Measurements from ENCODE around the gene CERS3.
"Not testable (repeated sequence)": the region's sequence is repeated elsewhere in the genome, so short reads cannot be mapped to it uniquely, and the experiment has no call there.

The CERS3 gene

GRCh38 chr15:100463515-100463914, 65.2 kb downstream of the CERS3 start:
- DNase-seq = no peak

DNA sequence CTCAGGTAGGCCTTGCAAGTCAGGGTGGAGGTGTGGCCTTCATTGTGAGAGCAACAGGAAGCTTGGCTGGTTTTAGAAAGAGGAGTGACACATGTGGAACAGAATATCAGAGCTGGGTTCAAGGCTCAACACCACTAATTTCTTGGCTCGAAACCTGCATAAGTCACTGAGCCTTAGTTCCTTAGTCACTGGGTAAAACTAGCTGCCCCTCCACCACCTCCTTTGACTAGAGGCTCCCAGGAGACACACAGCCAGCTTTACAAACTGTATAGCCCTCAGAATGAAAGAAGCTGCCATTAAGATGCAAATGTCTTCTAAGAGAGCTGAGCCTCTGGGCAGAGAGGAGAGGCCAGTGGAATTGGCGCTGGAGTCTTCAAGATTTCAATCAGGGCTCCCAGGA, 67.7 kb downstream of the CERS3 start:
- no peak for DNase-seq

- DNase-seq = no peak
These were observed 71.5 kb downstream of the CERS3 start for GRCh38 chr15:100457201-100457600.

GRCh38 chr15:100454148-100454547, 74.6 kb downstream of the CERS3 start:
- DNase-seq = no peak

GRCh38 chr15:100448481-100448880, 80.3 kb downstream of the CERS3 start:
- DNase-seq = no peak

- not testable (repeated sequence) for DNase-seq
These were observed 87.7 kb downstream of the CERS3 start for GRCh38 chr15:100441063-100441462.

- DNase-seq = peak; percentile 51
These were observed 89.2 kb downstream of the CERS3 start for GRCh38 chr15:100439514-100439913.

- peak; percentile 85 for DNase-seq
These were observed 90.2 kb downstream of the CERS3 start for GRCh38 chr15:100438570-100438969.

DNA sequence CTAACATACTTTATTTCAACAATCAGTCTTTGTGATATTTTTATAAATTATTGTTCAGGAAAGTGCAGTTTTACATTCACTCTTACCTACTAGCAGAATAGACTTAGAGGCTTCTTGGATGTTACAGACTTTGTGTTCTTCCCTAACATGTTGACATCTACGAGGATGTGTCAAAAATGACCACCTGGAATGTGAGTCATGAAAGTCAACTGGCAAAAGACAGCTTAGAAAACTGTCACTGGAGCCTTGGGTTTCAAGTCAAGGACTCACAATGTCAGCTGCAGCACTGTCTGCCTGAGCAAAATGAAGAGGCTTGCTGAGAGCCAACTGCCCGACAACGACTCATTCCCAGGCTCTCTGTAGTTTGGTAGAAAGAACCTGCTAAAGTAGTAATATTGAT, 91.5 kb downstream of the CERS3 start:
- no peak for DNase-seq

DNA sequence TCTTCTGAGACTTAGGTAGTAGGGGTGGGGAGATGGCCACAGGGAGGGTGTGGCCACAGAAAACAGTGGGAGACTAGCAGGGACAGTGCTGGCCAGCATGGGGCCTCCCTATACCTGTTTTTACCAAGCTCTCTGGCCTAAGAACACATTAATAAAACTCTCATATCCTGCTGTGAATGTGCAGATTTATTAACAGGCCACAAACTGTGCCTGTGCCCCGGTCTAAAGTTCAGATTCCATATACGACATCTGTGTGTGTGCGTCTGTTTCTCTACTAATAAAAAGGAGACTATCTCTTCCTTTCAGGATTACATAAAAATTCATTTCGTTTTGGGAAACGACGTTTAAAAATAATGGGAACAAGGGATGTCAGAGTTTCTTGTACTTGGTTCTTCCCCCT, 94.2 kb downstream of the CERS3 start:
- no peak for DNase-seq

GRCh38 chr15:100434038-100434437, 94.7 kb downstream of the CERS3 start:
- DNase-seq = no peak

DNA sequence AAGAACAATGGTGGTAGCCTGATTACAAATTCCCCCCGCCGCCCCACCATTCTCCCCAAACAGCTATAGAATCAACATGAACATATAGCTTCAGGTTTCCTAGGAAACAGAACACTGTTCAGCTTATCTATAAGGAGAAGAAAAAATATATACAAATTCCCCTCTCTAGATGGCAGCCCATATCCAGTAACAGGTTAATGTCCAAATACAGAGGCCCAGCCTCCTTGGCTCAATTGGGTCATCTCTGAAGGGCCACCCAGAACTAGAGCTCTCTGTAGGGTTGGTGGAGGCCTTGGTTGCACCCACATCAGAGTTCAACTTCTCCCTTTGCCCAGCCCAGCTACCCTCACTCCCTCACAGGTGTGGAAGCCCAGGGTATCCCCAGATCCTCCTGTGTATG, 95.4 kb downstream of the CERS3 start:
- no peak for DNase-seq

DNA sequence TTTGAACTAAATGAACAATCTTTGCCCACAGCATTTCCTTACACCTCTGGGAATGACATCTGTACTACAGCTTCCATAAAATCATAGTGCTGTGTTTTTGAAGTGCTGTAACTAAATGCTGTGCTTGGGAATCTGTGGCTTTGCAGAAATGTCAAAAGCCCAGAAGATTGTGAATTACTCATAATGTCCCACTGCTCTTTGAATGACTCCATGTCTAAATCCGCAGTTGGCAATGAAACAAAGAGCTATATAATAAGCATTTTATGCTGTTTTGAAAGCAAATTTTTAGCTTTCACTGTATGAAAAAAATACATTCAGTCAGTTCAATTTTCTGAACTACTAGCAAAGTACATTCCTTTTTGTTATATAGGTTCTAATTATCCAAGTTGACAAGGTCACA, 98.3 kb downstream of the CERS3 start:
- no peak for DNase-seq

DNA sequence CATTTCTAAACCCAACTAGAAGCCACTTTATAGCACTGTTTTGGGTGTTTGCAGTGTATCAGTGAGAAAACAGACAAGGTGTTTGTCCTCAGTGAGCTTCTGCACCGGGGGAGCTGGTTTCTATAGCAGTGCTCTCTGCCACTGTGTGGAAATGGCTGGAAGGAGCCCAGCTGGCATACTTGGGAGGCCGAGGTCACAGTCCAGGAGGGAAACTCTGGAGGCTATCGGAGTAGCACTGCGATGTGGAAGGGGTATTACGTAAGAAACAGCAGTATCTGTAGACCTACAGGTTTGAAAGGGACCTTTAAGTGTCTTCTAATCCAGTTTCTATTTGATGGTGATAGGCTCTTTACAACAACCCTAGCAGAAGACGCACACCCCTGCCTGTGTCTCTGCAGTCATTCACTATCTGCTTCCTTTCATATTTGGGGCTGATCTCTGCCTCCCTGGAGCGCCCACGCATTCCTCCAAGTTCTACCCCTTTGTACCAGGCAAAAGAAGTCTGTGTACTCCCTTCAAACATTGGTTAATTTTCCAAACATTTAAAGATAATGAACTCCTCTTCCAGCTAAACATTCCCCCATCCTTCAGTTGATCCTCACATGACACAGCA, 99.5 kb downstream of the CERS3 start:
- DNase-seq = no peak

DNA sequence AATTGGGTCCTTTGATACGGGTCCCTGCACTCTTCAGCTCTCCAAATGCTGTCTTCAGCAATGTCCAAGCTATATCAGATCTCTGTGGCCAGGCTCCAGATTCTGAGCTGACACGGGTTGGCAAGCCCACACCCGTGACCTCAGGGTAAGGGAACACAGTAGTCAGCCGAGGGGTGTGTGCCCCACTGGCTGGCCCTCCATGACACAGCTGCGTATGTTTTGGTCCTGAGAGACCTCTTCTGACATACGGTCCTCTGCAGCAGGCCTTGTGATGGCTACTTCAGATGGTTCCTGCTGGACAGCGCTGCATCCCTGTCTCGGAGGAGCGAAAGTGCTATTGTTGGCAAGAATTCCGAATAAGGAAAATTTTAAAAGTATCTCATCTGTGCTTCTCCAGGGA, 101.8 kb downstream of the CERS3 start:
- no peak for DNase-seq

GRCh38 chr15:100405179-100405578, 123.6 kb downstream of the CERS3 start:
- DNase-seq = no peak

GRCh38 chr15:100400996-100401395, 127.8 kb downstream of the CERS3 start:
- DNase-seq = no peak

DNA sequence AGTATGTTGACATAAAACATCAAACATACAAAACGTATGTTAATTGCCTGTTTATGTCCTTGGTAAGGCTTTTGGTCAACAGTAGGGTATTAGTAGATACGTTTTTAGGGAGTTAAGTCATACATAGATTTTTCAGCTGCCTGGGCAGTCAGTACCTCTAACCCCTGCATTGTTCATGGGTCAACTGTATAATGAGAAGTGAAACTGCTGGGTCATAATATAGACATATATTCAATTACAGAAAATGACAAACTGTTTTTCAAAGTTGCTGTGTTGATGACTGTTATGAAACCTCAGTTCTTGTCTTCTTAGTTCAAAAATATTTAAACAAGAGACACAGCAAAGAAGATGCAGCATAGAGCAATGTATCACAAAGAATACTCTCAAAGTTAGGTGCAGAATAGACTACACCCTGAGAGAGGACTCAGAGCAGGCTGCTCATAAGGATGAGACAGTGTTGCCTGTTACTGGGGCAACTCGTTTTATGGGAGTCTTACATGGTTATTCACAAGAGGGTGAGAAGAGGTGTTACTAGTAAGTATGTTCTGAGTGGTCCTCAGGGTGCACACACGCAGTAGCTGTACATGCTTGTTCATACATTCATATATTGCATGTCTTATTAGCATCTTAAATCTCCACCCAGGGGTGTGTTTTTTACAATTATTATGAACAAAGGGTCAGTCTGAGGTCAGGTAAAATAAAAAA, 133.9 kb downstream of the CERS3 start:
- DNase-seq = no peak

DNA sequence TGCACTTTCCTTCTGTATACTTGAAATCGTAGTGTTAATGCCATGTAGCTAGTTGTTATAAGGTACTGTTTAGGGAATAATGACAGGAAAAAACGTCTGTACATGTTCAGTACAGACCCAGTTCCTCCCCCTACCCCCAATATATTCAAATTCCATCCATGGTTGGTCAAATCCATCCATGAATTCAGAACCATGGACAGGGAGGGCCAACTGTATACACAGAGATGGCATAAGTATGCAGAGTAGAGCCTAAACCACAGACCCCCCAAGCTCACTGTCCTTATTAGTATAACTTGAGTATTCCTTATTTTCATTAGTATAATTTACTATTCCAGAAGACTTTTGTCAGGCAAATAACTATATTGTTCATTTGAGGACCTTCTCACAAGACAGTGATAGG, 135.7 kb downstream of the CERS3 start:
- DNase-seq = no peak

DNA sequence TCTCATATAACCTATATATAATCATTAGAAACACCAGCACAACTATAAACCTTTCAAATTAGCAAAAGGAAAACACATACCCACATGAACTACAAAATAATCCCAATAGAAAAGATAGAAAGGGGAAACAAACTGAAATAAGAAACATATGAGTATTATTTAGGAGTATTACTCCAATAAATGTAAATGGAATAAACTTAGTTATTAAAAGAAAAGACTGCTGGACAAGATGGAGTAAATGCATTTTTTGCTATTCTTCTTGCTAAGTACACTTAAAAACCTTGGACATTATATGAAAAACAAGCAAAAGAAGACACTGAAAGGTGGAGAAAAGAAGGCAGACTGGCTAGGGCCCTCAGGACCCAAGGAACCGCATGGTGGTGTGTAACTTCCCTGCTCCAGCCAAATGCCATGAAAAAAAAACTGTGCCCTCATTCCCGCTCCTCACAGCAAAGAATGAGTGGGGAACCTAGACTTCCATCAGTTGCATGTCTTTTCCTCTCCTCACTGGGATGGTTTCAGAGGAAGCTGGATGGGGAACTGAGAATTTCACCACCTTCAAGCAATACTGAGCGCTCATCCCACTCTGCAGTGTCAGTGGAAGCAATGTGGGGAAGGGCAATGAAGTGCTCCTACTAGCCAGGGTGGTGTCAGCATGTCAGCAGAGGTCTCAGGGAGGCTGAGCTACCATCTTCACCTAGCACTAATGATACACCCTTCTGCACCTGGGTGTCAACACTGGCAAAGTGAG, 143.3 kb downstream of the CERS3 start:
- no peak for DNase-seq

- DNase-seq = no peak
These were observed 144.7 kb downstream of the CERS3 start for GRCh38 chr15:100384108-100384410.

DNA sequence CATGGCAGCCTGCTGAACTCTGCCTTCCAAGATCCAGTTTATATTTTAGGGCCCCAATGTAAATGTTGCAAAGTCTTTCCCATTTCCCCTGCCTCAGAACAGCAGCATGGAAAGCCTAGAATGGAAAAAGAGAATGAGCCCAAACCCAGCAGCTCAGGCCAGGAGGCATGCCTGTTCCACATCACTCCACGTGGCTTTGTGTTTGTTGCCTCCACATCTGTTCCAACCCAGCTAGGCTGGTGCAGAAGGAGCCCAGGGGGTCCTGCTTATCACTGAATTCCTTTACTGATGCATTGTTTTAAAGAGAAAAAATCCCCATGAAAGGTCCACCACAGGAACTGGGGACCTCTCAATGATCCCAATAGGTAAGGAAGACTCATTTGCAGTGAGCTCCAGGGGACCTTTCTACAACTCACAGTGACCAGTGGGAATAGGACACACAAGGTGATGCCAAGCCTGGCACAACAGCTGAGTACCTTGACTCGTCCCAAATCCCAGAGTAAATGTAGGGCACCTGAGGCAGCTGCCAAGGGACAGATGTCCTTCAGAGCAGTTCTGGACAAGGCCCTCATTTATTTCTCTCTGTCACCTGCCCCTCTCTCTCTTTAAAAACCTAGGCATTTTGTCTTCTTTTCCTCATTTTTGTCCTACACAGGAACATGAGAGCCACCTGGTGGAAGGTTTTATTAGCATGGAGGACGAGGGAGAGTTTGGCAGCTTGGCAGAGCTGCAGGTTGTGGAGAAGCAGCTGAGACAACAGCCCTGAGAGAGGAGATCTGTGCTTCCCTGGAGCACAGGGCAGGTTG, 145.2 kb downstream of the CERS3 start:
- no peak for DNase-seq

GRCh38 chr15:100373942-100374341, 154.8 kb downstream of the CERS3 start:
- no peak for DNase-seq

All from left hindlimb (tissue), 1 donor.